MM.1S (cell line): Measurements from ENCODE around the gene DTNB.
A peak's percentile ranks its signal among the peaks of the same experiment; 100 is the strongest.

ENCODE experiments used
- DNase-seq: peaks from one replicate; pipeline ENCODE4 v3.0.0-alpha.2; 2015
- H2AFZ ChIP-seq: fragments of 300-600 bp; sonication (generic); 2 replicates; pipeline ENCODE4 v1.6.0; 2016; ENCODE audit warnings: antibody characterized with exemption, low read length
- H3F3A ChIP-seq: fragments of 300-600 bp; sonication (generic); 2 replicates; pipeline ENCODE4 v1.6.1; 2016; ENCODE audit warnings: mild to moderate bottlenecking, antibody characterized with exemption, low read length, moderate library complexity, mixed read lengths; ENCODE audit not compliant: insufficient read depth
- H3K27ac ChIP-seq: fragments of 300-600 bp; sonication (generic); 2 replicates; pipeline ENCODE4 v1.5.1; 2016; ENCODE audit warnings: mild to moderate bottlenecking, low read length
- H3K27me3 ChIP-seq: fragments of 300-600 bp; sonication (generic); replicated peaks from 2 replicates; pipeline ENCODE4 v1.6.0; 2016; ENCODE audit warnings: low read length; ENCODE audit not compliant: insufficient read depth
- H3K36me3 ChIP-seq: fragments of 300-600 bp; sonication (generic); replicated peaks from 2 replicates; pipeline ENCODE4 v1.6.1; 2016; ENCODE audit warnings: mild to moderate bottlenecking, low read length, mixed read lengths; ENCODE audit not compliant: insufficient read depth
- H3K4me1 ChIP-seq: fragments of 300-600 bp; sonication (generic); 2 replicates; pipeline ENCODE4 v1.6.1; 2016; ENCODE audit warnings: low read length, mixed read lengths
- H3K4me2 ChIP-seq: fragments of 300-600 bp; sonication (generic); 2 replicates; pipeline ENCODE4 v1.6.0; 2016; ENCODE audit warnings: low read depth, low read length
- H3K4me3 ChIP-seq: fragments of 300-600 bp; sonication (generic); 2 replicates; pipeline ENCODE4 v1.5.1; 2016; ENCODE audit warnings: low read length, mixed read lengths
- H3K79me2 ChIP-seq: fragments of 300-600 bp; sonication (generic); 2 replicates; pipeline ENCODE4 v1.6.1; 2016; ENCODE audit warnings: mixed run types, low read length, mixed read lengths
- H3K9ac ChIP-seq: fragments of 300-600 bp; sonication (generic); 2 replicates; pipeline ENCODE4 v1.6.1; 2016; ENCODE audit warnings: low read length, mixed read lengths
- H3K9me2 ChIP-seq: fragments of 300-600 bp; sonication (generic); replicated peaks from 2 replicates; pipeline ENCODE4 v1.6.1; 2016; ENCODE audit warnings: mild to moderate bottlenecking, low read length, mixed read lengths; ENCODE audit not compliant: insufficient read depth
- H3K9me3 ChIP-seq: fragments of 300-600 bp; sonication (generic); replicated peaks from 2 replicates; pipeline ENCODE4 v1.6.1; 2016; ENCODE audit warnings: mild to moderate bottlenecking, low read length, mixed read lengths; ENCODE audit not compliant: insufficient read depth
- H4K20me1 ChIP-seq: fragments of 300-600 bp; sonication (generic); 2 replicates; pipeline ENCODE4 v1.6.1; 2016; ENCODE audit warnings: mild to moderate bottlenecking, low read length, moderate library complexity, mixed read lengths; ENCODE audit not compliant: insufficient read depth
- CTCF ChIP-seq: fragments of 300-600 bp; sonication (generic); IDR thresholded peaks from 2 replicates; pipeline ENCODE4 v1.5.1; 2016; ENCODE audit warnings: antibody characterized with exemption, low read length, mixed read lengths
- EZH2 ChIP-seq: fragments of 300-600 bp; sonication (generic); optimal IDR thresholded peaks from 2 replicates; pipeline ENCODE3; 2017; ENCODE audit warnings: low read depth, mild to moderate bottlenecking, antibody characterized with exemption, low read length, mixed read lengths
- EZH2phosphoT487 ChIP-seq: fragments of 300-600 bp; sonication (generic); IDR thresholded peaks from 2 replicates; pipeline ENCODE4 v1.6.1; 2018; ENCODE audit warnings: antibody characterized with exemption, low read length

Gene DTNB

GRCh38 chr2:25632396-25632795 lies 41.0 kb downstream of the DTNB start:
- H3K4me1 ChIP-seq = no peaks in the 10 kb centered on the region
- H3K4me2 ChIP-seq = no peak overlapping the region
- no peaks in the 10 kb centered on the region for H3K27me3 ChIP-seq
- no peak overlapping the region for H3K9ac ChIP-seq
- H3F3A ChIP-seq = no peaks in the 10 kb centered on the region
- no peaks in the 10 kb centered on the region for H3K9me3 ChIP-seq
- H3K4me3 ChIP-seq = no peak overlapping the region
- no peak overlapping the region for H3K27ac ChIP-seq
- H3K79me2 ChIP-seq = no peaks in the 10 kb centered on the region
- H3K36me3 ChIP-seq = no peaks in the 10 kb centered on the region
- no peak for DNase-seq
- no peak overlapping the region for H2AFZ ChIP-seq
- TF ChIP-seq EZH2 (no peak), CTCF (no peak), EZH2phosphoT487 (no peak)
- no peaks in the 10 kb centered on the region for H3K9me2 ChIP-seq
- no peaks in the 10 kb centered on the region for H4K20me1 ChIP-seq

GRCh38 chr2:25624635-25625034 lies 48.7 kb downstream of the DTNB start:
- Histone ChIP-seq H3K9me2 (no peaks in the 10 kb centered on the region), H4K20me1 (no peaks in the 10 kb centered on the region), H3K9me3 (no peaks in the 10 kb centered on the region), H2AFZ (no peak overlapping the region), H3K4me1 (peaks cover 11% of the 10 kb centered on the region), H3K27ac (no peak overlapping the region), H3K27me3 (no peaks in the 10 kb centered on the region), H3K4me2 (peak overlapping the region; percentile 12; the same call in 1 of the 2 replicates), H3K9ac (no peak overlapping the region), H3F3A (0 out of 2 replicates have a peak, but pooled peaks cover 5% of the 10 kb centered on the region), H3K36me3 (no peaks in the 10 kb centered on the region), H3K4me3 (no peak overlapping the region), H3K79me2 (no peaks in the 10 kb centered on the region)
- TF ChIP-seq EZH2 = no peak
- TF ChIP-seq CTCF = no peak
- no peak for TF ChIP-seq EZH2phosphoT487
- peak; percentile 47 for DNase-seq

- Histone ChIP-seq H3K36me3 (no peaks in the 10 kb centered on the region), H3K9me2 (no peaks in the 10 kb centered on the region), H3K9me3 (no peaks in the 10 kb centered on the region), H3K27me3 (no peaks in the 10 kb centered on the region), H3K79me2 (no peaks in the 10 kb centered on the region), H3K9ac (no peak overlapping the region), H3F3A (0 out of 2 replicates have a peak, but pooled peaks cover 5% of the 10 kb centered on the region), H2AFZ (no peak overlapping the region), H3K4me3 (no peak overlapping the region), H3K4me1 (peaks cover 11% of the 10 kb centered on the region), H3K4me2 (no peak overlapping the region), H3K27ac (no peak overlapping the region), H4K20me1 (no peaks in the 10 kb centered on the region)
- no peak for DNase-seq
- no peak for TF ChIP-seq CTCF
- no peak for TF ChIP-seq EZH2
- no peak for TF ChIP-seq EZH2phosphoT487
Measured at GRCh38 chr2:25623361-25623760, 50.0 kb downstream of the DTNB start.
